HG03432 (cell line): Measurements from ENCODE around the gene UNC50.

Experiments used
- ATAC-seq: cut with Tn5 transposase; IDR thresholded peaks from one replicate; pipeline ENCODE4 v1.9.1; 2021; ENCODE audit warnings: mild to moderate bottlenecking, moderate library complexity; ENCODE audit not compliant: unreplicated experiment

UNC50 gene, protein sequence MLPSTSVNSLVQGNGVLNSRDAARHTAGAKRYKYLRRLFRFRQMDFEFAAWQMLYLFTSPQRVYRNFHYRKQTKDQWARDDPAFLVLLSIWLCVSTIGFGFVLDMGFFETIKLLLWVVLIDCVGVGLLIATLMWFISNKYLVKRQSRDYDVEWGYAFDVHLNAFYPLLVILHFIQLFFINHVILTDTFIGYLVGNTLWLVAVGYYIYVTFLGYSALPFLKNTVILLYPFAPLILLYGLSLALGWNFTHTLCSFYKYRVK

GRCh38 chr2:98608116-98608961 is at the start of gene UNC50, which contains the start of gene COA5:
TSS of gene UNC50 (plus strand) at chr2:98608589. CDS start at chr2:98609760, 1,171 bp downstream.
TSS of gene COA5 (minus strand) at chr2:98608512. CDS start at chr2:98608405, 107 bp downstream.
- ATAC-seq, result peak; percentile 91

- no peak for ATAC-seq
These were observed 49.4 kb upstream of the UNC50 start for GRCh38 chr2:98558852-98559530.

GRCh38 chr2:98559581-98559980 is 48.8 kb upstream of the UNC50 start:
- no peak for ATAC-seq

GRCh38 chr2:98560256-98560771 is 48.1 kb upstream of the UNC50 start:
- no peak for ATAC-seq

DNA sequence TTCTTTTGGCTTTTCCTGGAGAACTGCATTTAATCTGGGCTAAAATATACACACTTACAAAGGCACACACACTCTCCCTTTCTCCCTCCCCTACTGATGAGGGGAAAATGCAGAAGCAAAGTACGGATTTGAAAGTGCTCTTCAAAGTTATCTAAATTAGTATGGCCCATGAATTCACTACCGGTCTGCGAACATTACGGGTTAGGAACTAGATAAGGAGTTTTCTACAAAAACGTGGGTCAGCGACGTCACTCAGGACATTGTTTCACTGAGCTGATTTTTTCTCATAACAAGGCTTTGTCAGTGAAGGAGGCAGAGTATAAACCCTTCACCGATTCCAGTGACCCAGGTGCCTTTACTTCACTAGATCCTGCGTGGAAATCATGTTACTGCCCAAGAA is 47.4 kb upstream of the UNC50 start:
- no peak for ATAC-seq

DNA sequence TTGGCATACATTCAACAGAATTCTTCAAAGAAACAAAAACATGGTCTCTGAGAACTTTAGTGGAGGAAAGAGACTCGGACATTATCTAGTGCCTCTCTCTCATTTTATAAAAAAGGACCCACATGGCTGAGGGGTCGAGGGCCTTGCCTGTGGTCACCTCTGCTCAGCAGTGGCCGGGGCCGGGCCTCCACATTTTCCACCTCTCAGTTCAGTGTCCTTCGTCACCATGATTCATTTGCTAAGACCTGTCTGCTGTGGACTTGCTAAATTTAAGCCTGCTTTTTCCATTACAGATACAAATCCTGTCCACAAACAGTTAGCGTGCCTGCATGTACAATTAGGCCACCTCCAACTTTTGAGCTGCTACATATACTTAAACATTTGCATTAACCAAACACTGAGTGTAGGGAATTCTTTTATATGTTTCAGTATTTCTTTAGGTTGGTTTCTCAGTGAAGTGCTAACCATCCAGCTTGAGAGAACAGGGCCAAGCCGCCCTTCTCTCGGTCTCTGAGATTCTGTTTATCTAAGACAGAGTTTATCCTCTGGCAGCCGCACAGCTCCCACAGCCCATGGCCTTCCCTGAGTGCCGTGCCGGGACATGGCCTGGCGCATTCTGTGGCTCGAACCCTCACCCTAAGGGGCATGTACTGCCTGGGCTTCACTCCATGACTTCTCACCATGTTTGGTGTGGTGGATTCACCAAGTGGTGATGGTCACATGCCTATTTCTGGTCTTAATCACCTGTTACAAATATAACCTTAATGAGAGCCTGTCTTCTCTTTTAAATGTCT is 46.3 kb upstream of the UNC50 start:
- ATAC-seq, result no peak

- ATAC-seq, result no peak
These were observed 45.0 kb upstream of the UNC50 start for GRCh38 chr2:98563394-98563793.

GRCh38 chr2:98564541-98565132 is 43.8 kb upstream of the UNC50 start:
- ATAC-seq, result no peak

DNA sequence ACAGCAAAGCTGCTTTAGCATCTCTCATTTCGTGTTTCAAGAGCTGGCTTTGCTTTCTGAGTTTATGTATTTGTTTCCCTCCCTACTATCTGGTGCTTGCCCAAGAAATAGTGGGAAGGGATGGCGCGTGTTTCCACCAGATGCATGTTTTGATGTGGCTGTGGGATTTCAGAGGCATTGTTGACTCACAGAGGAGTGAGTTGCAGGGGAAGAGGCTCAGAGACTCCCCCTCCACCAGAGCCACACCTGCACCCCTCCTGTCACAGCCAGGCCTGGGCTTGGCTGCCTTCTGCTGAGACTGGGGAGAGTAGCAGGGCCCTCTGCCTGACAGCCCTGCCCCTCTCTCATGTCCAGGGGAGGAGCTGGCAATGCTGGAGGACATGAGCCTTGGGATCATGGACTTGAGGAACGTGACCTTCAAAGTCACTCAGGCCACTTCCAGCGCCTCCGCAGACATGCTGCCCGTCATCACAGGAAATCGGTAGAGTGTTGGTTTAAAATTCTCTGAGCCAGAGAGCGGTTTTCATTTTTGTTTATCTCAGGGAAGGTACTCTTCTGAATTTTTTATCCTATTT is 43.0 kb upstream of the UNC50 start:
- ATAC-seq, result no peak

GRCh38 chr2:98565941-98566340 is 42.4 kb upstream of the UNC50 start:
- no peak for ATAC-seq

GRCh38 chr2:98568161-98568956 is 40.0 kb upstream of the UNC50 start:
- ATAC-seq, result no peak

DNA sequence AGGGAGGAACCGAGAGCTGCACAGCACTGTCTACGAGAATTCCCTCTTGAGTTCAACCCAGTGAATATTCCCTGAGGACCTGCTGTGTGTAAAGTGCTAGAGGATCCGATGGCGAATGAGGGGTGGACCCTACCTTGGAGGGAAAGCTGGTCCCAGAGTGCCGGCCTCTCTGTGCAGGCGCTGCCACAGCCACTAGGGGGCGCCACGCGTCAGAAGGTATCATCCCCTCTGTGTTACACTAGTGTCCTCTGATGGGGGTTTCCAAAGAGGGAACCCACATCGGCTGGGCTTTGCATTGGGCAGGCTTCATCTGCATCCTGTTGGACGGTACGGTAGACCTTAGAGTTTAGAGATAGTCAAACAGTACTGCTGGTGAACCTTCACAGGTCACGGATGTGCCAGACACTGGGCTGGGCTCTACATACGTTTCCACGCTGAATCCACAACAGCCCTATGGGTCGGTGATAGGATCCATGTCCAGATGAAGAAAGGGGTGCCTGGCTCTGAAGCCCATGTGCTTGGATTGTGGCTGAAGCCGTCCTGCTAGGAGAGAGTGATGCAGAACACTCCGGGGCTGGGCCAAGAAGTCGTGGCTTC is 39.1 kb upstream of the UNC50 start:
- ATAC-seq, result peak; percentile 55

DNA sequence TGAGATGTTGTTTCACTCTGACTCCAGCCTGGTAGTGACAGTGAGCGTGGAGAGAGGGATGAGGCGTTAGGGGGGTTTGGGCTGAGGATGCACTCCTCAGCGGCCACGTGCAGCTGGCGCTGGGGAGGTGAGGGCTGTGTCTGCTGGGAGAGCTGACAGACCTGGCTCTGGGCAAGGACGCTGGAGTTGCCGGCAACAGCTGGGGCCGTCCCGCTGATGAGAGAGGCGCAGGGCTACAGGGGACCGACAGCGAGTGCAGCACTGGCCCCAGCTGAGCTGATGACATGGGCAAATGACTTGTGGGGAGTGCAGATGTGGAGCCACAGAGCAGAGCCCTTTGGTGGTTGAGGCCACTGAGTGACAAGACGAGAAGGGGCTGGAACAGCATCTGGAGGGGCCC is 38.5 kb upstream of the UNC50 start:
- ATAC-seq, result no peak

DNA sequence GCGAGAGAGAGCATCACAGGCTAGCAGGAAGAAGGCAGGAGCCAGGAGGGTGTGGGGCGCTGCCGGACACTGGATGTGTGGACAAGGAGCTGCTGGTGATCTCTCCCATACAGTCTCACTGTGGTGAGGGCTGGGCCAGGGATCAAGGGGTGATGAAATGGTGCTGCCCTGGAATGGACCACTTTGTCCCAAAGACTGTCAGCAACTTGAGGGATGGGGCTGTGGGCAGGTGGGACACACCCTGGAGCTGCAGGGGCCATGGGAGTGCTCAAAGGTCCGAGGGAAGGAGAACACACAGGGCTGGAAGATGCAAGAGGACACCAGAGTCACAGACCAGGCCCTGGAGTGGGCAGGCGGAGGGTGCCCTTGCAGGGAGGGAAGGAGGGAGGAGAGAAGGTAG is 38.0 kb upstream of the UNC50 start:
- no peak for ATAC-seq

GRCh38 chr2:98571121-98571701 is 37.2 kb upstream of the UNC50 start:
- no peak for ATAC-seq

DNA sequence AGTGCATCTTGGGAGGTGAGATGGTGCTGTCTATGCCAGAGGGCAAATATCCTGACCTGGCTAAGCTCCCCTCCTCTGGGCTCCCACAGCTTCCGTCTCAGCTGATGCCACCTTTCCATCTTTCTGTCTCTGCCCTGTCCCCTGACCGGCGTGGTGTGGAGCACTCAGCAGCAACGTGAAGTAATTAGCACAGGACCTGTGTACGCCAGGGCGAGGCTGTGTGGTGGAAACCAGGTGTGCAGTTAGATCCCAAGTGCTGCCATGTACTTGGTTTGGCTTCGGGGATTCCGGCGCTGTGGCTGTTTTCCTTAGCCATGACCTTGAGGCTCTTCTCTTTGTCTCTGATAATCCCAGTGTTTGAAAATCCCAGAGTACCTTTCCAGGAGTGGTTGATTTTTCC is 36.6 kb upstream of the UNC50 start:
- no peak for ATAC-seq

DNA sequence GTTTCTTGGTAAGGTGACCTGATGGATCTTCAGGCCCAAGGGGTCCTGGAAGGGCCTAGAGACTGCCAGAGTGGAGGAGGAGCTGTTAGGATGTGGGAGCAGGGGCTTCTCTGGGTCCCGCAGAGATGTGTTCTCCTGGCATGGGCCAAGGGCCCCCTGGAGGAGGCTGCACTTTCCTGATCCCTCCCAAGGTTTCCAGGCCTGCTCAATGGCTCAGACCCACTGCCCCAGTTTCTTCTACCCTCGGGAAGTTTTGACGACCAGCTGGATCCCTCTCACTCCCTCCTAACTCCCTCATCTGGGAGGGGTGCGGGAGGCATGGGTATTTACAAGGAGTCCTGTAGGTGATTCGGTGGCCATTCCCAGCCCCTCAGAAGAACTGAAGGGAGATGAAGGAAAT is 36.2 kb upstream of the UNC50 start:
- no peak for ATAC-seq

- ATAC-seq, result no peak
These were observed 35.7 kb upstream of the UNC50 start for GRCh38 chr2:98572676-98573075.
